ENCODE measurements around the gene ERH. TPM values are rescaled to one million over a fixed set of nuclear protein-coding genes. Genes with fewer than 3 reads are reported as not detected.

Gene ERH
- total RNA-seq, 2 donors from 2014 or later = 35.5 to 64.6 TPM

GRCh38 chr14:69353168-69353567, 44.9 kb downstream of the ERH start:
- TF ChIP-seq CTCF (IDR thresholded peaks at IDR 0.05) (no peak), POLR2A (IDR thresholded peaks at IDR 0.05) (no peak)
- ATAC-seq (no peak), DNase-seq (no peak)
- no peaks in the 10 kb centered on the region for H3K4me1 ChIP-seq
- H3K27ac ChIP-seq = no peak overlapping the region
- H3K9me3 ChIP-seq = no peaks in the 10 kb centered on the region
- intact Hi-C loops (cut with DNase I) = no loop called here
- H3K36me3 ChIP-seq (replicated peaks in 1 of 2; ENCODE audit: insufficient read depth in 1 of 2, low read depth in 2 of 2) = no peaks in the 10 kb centered on the region
- no peak overlapping the region for H3K4me3 ChIP-seq
- WGBS, 2 donors = 84 to 89% methylated on average over 3 of the region's 3 CpGs
- H3K27me3 ChIP-seq = no peaks in the 10 kb centered on the region

DNA sequence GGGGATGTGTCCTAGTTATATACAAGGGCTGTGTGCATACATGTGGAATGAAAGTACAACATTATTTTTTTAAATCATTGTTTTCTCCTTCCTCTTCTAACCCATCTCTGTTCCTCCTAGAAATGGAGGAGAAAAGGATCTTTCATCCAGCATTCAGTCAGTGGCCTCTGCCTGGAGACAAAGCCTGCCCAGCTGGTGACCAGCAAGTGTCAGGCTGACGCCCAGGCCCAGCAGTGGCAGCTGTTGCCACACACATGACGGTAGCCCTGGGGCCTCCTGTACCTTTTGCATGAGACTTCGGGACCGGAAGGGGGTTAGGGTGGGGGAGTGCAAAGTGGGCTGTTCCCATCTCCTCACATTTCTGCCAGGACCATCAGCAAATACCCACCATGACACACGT, 46.2 kb downstream of the ERH start:
- no peak for ATAC-seq

DNA sequence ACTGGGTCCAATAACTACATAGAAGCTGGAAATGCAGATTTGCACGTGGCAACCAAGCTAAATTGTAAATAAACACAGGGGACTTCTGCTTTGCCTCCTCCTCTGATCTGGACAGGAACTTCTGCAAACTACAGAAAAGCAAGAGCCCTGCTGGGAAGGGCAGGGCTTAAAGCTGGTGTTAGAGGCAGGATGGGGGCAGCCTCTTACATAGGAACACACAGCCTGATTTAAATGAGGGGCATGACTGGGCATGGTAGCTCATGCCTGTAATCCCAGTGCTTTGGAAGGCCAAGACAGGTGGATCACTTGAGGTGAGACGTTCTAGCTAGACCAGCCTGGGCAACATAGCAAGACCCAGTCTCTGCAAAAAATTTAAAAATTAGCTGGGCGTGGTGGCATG, 46.7 kb downstream of the ERH start:
- ATAC-seq (no peak), DNase-seq (no peak)
- H3K4me1 ChIP-seq = no peaks in the 10 kb centered on the region
- no peaks in the 10 kb centered on the region for H3K36me3 ChIP-seq (replicated peaks in 1 of 2; ENCODE audit: insufficient read depth in 1 of 2, low read depth in 2 of 2)
- no peak for TF ChIP-seq POLR2A (IDR thresholded peaks at IDR 0.05)
- no peak for TF ChIP-seq CTCF (IDR thresholded peaks at IDR 0.05)
- no peaks in the 10 kb centered on the region for H3K9me3 ChIP-seq
- 73 to 74% methylated on average over 3 of the region's 3 CpGs for WGBS, 2 donors
- no peaks in the 10 kb centered on the region for H3K27me3 ChIP-seq
- H3K27ac ChIP-seq = no peak overlapping the region
- H3K4me3 ChIP-seq = no peak overlapping the region
- intact Hi-C loops (cut with DNase I) = no loop called here

More for the DNA sequence above, 46.2 kb downstream of the ERH start:
- no peak overlapping the region for H3K27ac ChIP-seq
- 76 to 79% methylated on average over 5 of the region's 5 CpGs for WGBS, 2 donors
- no peaks in the 10 kb centered on the region for H3K9me3 ChIP-seq
- H3K27me3 ChIP-seq = no peaks in the 10 kb centered on the region
- intact Hi-C loops (cut with DNase I) = no loop called here
- no peak for DNase-seq
- no peaks in the 10 kb centered on the region for H3K4me1 ChIP-seq
- TF ChIP-seq CTCF (IDR thresholded peaks at IDR 0.05) (no peak), POLR2A (IDR thresholded peaks at IDR 0.05) (no peak)
- no peak overlapping the region for H3K4me3 ChIP-seq
- H3K36me3 ChIP-seq (replicated peaks in 1 of 2; ENCODE audit: insufficient read depth in 1 of 2, low read depth in 2 of 2) = no peaks in the 10 kb centered on the region

DNA sequence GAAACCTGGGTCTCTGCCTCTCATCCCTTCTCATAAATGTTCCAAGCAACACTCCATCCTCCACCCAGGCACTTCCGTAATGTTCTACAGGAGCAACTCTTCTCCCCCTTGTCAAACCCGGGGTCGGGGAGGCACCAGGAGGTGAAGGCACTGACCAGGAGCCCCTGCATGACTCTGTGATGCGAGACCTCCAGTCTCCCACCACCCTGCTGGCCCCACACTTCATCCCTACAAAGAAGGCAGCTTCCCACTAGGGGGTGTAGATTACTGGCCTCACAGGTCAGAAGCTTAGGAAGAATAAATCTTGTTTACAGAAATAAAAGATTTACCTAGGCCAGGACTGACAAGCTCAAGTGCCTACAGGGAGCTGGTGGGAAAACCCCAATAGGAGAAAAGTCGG, 47.2 kb downstream of the ERH start:
- no peak for TF ChIP-seq CTCF (IDR thresholded peaks at IDR 0.05)
- TF ChIP-seq POLR2A (IDR thresholded peaks at IDR 0.05) = no peak
- 78 to 83% methylated on average over 5 of the region's 5 CpGs for WGBS, 2 donors
- ATAC-seq (no peak), DNase-seq (no peak)
- Histone ChIP-seq H3K4me1 (no peaks in the 10 kb centered on the region), H3K36me3 (replicated peaks in 1 of 2; ENCODE audit: insufficient read depth in 1 of 2, low read depth in 2 of 2) (no peaks in the 10 kb centered on the region), H3K27ac (no peak overlapping the region), H3K27me3 (no peaks in the 10 kb centered on the region), H3K4me3 (no peak overlapping the region), H3K9me3 (no peaks in the 10 kb centered on the region)
- intact Hi-C loops (cut with DNase I) = no loop called here

- intact Hi-C loops (cut with DNase I) = no loop called here
- no peaks in the 10 kb centered on the region for H3K27me3 ChIP-seq
- DNase-seq (no peak), ATAC-seq (no peak)
- peaks cover 1% of the 10 kb centered on the region for H3K4me1 ChIP-seq
- no peak overlapping the region for H3K4me3 ChIP-seq
- no peaks in the 10 kb centered on the region for H3K36me3 ChIP-seq (replicated peaks in 1 of 2; ENCODE audit: insufficient read depth in 1 of 2, low read depth in 2 of 2)
- TF ChIP-seq CTCF (IDR thresholded peaks at IDR 0.05) = no peak
- no peak for TF ChIP-seq POLR2A (IDR thresholded peaks at IDR 0.05)
- no peaks in the 10 kb centered on the region for H3K9me3 ChIP-seq
- H3K27ac ChIP-seq = no peak overlapping the region
- WGBS, 2 donors = 83 to 84% methylated on average over 11 of the region's 11 CpGs
Observed at GRCh38 chr14:69349091-69349777, 48.9 kb downstream of the ERH start.
